SK-N-MC (cell line): ENCODE measurements around the gene CDCA7.
"Not testable (repeated sequence)": the region's sequence is repeated elsewhere in the genome, so short reads cannot be mapped to it uniquely, and the experiment has no call there.

Experiments
- DNase-seq: peaks from one replicate; pipeline ENCODE4 v3.0.0-alpha.2; 2011; ENCODE audit warnings: low read depth, low spot score
- H3K27ac ChIP-seq: fragments of 200-600 bp; sonication (generic); 2 replicates; pipeline ENCODE4 v1.5.1; 2016; ENCODE audit warnings: mixed run types
- H3K36me3 ChIP-seq: fragments of 200-600 bp; sonication (generic); 2 replicates; pipeline ENCODE4 v1.6.1; 2017; ENCODE audit warnings: antibody characterized with exemption, low read length, mixed read lengths; ENCODE audit not compliant: insufficient read depth
- H3K4me3 ChIP-seq: fragments of 200-600 bp; sonication (generic); 2 replicates; pipeline ENCODE4 v1.5.1; 2016
- H3K9ac ChIP-seq: fragments of 200-600 bp; sonication (generic); 2 replicates; pipeline ENCODE4 v1.8.0; 2017; ENCODE audit warnings: mixed run types, mixed read lengths; ENCODE audit not compliant: insufficient read length
- H3K9me3 ChIP-seq: fragments of 200-600 bp; sonication (generic); 2 replicates; pipeline ENCODE4 v1.6.1; 2017; ENCODE audit warnings: low read depth, mild to moderate bottlenecking, antibody characterized with exemption, low read length, moderate library complexity, mixed read lengths
- EZH2 ChIP-seq: fragments of 200-600 bp; sonication (generic); IDR thresholded peaks from one replicate; pipeline ENCODE4 v1.6.1; 2017; ENCODE audit warnings: antibody characterized with exemption
- FOXP2 ChIP-seq: optimal IDR thresholded peaks from 2 replicates; pipeline ENCODE3; 2011; ENCODE audit warnings: mild to moderate bottlenecking, moderate library complexity; ENCODE audit not compliant: insufficient read depth; ENCODE audit errors: extremely low read length, control extremely low read depth
- POLR2AphosphoS5 ChIP-seq: IDR thresholded peaks from 2 replicates; pipeline ENCODE4 v1.6.1; 2012; ENCODE audit warnings: mild to moderate bottlenecking, low read depth, low read length, borderline replicate concordance

Gene CDCA7

DNA sequence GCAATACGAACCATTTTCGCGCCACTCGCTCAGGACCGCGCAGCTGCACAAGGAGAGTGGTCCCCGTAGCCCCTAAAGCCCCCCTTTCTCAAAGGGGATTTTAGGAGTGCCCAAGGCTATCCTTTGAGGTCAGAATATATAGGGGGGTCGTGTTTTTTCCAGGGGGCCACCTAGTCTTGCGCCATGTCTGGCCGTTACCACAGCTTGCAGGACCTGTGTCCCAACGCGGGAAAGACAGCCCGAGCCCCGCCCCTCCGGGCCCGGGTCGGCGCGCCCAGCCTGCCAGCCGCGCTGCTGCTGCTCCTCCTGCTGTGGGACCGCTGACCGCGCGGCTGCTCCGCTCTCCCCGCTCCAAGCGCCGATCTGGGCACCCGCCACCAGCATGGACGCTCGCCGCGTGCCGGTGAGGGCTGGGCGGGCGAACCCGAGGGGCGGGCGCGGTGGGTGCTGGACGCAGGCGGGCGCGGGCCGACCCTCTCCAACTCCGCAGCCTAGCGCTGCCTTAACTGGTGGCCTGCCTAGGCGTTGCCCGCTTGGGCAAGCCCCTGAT is at the start of gene CDCA7:
TSS of gene CDCA7 (plus strand) at position 291 of the 550 bp plus-strand sequence. CDS start at position 383, 92 bp downstream.
- Histone ChIP-seq H3K27ac (peak within 1 kb of the TSS; percentile 98), H3K36me3 (peaks cover 26% of the 10 kb centered on the region), H3K4me3 (peak within 1 kb of the TSS; percentile 98), H3K9ac (peak within 1 kb of the TSS; percentile 98), H3K9me3 (no peaks in the 10 kb centered on the region)
- DNase-seq: peak; percentile 63
- peak; percentile 74; the same call in 1 of the 2 replicates for TF ChIP-seq POLR2AphosphoS5
- peak; percentile 11 for TF ChIP-seq FOXP2
- no peak for TF ChIP-seq EZH2

DNA sequence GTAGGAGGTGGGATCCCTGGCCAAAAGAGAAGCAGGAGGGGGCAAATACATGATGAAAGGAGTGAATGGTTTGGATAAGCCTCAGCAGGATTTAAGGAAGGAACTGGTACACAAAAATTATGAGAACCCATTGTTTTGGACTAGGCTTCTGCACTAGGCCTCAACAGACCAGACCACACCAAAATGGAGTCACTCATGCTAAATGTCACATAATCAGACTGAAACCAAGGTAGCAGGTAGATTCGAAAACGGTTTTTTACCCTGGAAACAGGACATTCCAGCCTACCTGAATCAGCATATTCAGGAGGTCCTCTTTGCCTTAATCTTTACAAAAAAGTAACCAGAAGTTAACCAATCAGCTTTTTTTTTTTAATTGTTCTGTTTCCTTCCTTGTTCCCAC is 49.4 kb upstream of the CDCA7 start:
- H3K9ac ChIP-seq: no peak overlapping the region
- DNase-seq: no peak
- H3K9me3 ChIP-seq: no peaks in the 10 kb centered on the region
- H3K4me3 ChIP-seq: no peak overlapping the region
- no peaks in the 10 kb centered on the region for H3K36me3 ChIP-seq
- no peak for TF ChIP-seq POLR2AphosphoS5
- TF ChIP-seq FOXP2: no peak
- TF ChIP-seq EZH2: no peak
- H3K27ac ChIP-seq: no peak overlapping the region

DNA sequence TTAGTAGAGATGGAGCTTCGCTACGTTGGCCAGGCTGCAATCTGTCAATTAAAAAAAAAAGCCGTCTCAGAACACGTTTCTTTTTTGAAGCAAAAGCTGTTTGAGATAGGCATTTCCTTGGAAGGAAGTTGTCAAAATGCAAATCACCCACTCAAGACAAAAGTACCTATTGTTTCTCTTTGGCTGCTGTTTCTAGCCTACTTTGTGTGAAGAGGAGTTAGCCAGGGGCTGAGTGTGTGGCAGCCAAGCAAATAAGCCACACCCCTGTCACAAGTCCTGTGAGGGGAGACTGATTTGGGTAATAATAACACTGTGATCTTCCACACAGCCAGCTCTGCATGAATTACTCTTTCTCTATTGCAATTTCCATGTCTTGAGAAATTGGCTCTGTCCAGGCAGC is 47.4 kb upstream of the CDCA7 start:
- Histone ChIP-seq H3K9me3 (no peaks in the 10 kb centered on the region), H3K27ac (no peak overlapping the region), H3K9ac (no peak overlapping the region), H3K36me3 (no peaks in the 10 kb centered on the region), H3K4me3 (no peak overlapping the region)
- no peak for TF ChIP-seq EZH2
- no peak for TF ChIP-seq POLR2AphosphoS5
- no peak for TF ChIP-seq FOXP2
- no peak for DNase-seq

DNA sequence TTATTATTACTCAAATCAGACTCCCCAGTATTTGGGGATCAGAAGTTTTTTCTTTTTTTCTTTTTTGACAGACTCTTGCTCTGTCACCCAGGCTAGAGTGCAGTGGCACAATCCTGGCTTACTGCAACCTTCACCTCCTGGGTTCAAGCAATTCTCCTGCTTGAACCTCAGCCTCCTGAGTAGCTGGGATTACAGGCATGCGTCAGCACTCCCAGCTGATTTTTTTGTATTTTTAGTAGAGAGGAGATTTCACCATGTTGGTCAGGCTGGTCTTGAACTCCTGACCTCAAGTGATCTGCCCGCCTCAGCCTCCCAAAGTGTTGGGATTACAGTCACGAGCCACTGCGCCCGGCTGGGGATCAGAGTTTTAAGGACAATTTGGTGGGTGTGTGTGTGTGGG is 45.3 kb upstream of the CDCA7 start:
- H3K4me3 ChIP-seq, H3K9ac ChIP-seq, H3K36me3 ChIP-seq, H3K27ac ChIP-seq, DNase-seq, H3K9me3 ChIP-seq: not testable (repeated sequence)

DNA sequence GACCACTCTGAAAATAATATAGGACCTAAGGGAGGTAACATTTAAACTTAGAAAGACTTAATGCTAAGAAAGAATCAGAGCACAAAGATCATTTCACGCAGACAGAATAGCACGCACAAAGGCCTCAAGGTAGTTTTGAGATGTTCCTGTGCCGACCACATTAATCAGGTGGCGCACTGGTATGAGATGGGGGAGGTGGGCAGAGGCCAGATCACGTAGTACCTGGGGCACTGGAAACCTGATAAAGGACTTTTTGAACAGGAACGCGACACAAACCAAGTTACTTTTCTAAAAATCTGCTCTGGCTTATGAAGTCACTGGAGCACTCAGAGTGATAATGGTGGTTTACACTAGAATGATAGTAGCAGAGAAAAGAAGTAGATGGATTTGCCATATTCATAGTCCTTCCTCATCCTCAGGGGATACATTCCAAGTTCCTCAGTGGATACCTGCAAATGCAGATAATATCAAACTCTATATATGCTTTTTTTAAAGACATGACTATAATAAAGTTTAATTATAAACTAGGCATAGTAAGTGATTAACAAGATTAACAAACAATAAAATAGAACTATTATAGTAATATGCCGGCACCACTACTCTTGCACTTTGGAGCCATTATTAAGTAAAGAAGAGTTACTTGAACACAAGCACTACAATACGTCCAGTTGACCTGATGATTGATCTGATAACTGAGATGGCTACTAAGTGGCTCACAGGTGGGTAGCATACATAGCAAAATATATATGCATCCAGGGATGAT is 42.6 kb upstream of the CDCA7 start:
- TF ChIP-seq EZH2 (no peak), POLR2AphosphoS5 (no peak), FOXP2 (no peak)
- H3K4me3 ChIP-seq: no peak overlapping the region
- H3K36me3 ChIP-seq: no peaks in the 10 kb centered on the region
- H3K27ac ChIP-seq: no peak overlapping the region
- H3K9me3 ChIP-seq: no peaks in the 10 kb centered on the region
- no peak overlapping the region for H3K9ac ChIP-seq
- no peak for DNase-seq

- no peak overlapping the region for H3K9ac ChIP-seq
- no peaks in the 10 kb centered on the region for H3K36me3 ChIP-seq
- H3K9me3 ChIP-seq: peaks cover 4% of the 10 kb centered on the region; the same call in 1 of the 2 replicates
- no peak for DNase-seq
- H3K27ac ChIP-seq: no peak overlapping the region
- H3K4me3 ChIP-seq: no peak overlapping the region
- TF ChIP-seq EZH2 (no peak), FOXP2 (no peak)
Observed at GRCh38 chr2:173323371-173323770, 31.3 kb upstream of the CDCA7 start.

DNA sequence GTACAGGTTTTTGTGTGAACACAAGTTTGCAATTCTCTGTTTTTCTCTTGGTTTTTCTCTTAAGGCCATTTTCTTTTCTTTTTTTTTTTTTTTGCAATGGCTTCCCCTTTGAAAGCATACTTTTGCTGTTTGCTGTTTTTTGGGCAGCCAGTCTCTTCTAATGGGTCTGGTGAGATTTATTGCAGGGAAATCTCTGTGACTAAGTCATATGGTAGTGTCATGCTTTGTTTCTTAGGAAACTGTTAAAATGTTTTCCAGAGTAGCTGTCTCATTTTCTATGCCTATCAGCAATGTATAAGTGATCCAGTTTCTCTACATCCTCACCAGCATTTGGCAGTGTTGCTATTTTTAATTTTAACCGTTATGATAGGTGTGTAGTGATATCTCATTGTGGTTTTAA is 27.9 kb upstream of the CDCA7 start:
- no peak overlapping the region for H3K4me3 ChIP-seq
- no peaks in the 10 kb centered on the region for H3K9me3 ChIP-seq
- TF ChIP-seq FOXP2 (no peak), EZH2 (no peak), POLR2AphosphoS5 (no peak)
- H3K9ac ChIP-seq: no peak overlapping the region
- DNase-seq: no peak
- no peaks in the 10 kb centered on the region for H3K36me3 ChIP-seq
- H3K27ac ChIP-seq: no peak overlapping the region

DNA sequence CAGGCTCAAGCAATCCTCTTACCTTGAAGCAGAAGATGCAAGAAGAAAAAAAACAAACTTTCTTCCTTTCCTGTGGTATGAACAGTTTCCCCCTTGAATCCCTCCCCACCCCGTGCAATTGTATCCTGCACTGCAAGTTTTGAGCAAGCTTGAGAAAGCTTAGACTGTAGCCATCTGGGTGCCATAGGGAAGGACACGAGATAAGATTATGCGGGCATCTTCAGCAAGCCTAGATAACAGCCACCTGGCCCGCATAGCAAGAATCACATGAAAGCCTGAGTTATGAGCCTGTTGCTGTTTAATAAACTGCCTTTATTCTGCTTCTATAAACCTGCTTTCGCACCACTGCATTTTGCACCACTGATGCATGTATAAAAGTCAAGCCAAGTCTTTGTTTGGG is 27.3 kb upstream of the CDCA7 start:
- H3K27ac ChIP-seq: no peak overlapping the region
- no peak overlapping the region for H3K4me3 ChIP-seq
- H3K36me3 ChIP-seq: no peaks in the 10 kb centered on the region
- H3K9ac ChIP-seq: no peak overlapping the region
- DNase-seq: no peak
- no peak for TF ChIP-seq EZH2
- H3K9me3 ChIP-seq: no peaks in the 10 kb centered on the region; the same call in 1 of the 2 replicates

DNA sequence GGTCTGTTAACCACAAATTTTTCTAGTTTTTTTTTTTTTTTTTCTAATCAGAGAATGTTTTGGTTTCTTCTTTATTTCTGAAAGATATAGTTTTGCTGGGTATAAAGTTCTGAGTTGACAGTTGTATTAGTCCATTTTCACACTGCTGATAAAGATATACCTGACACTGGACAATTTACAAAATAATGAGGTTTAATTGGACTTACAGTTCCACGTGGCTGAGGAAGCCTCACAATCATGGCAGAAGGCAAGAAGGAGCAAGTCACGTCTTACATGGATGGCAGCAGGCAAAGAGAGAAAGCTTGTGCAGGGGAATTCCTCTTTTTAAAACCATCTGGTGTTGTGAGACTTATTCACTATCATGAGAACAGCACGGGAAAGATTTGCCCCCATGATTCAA is 21.7 kb upstream of the CDCA7 start:
- not testable (repeated sequence) for H3K9me3 ChIP-seq, H3K36me3 ChIP-seq, H3K27ac ChIP-seq, H3K9ac ChIP-seq, DNase-seq, H3K4me3 ChIP-seq
